HG02610 (cell line): ENCODE measurements around the gene SLC39A12.
"Not testable (repeated sequence)": the region's sequence is repeated elsewhere in the genome, so short reads cannot be mapped to it uniquely, and the experiment has no call there.

Source experiments
- ATAC-seq: cut with Tn5 transposase; IDR thresholded peaks from one replicate; pipeline ENCODE4 v1.9.1; 2021; ENCODE audit warnings: mild to moderate bottlenecking, moderate library complexity; ENCODE audit not compliant: unreplicated experiment

Gene SLC39A12

GRCh38 chr10:17951868-17952371 lies at the start of gene SLC39A12:
SLC39A12 (plus strand) TSS chr10:17951918; CDS start chr10:17953277, 1,359 bp downstream.
- ATAC-seq: no peak

- ATAC-seq: no peak
These were observed 47.2 kb upstream of the SLC39A12 start for GRCh38 chr10:17904564-17904963.

- ATAC-seq: no peak
These were observed 46.2 kb upstream of the SLC39A12 start for GRCh38 chr10:17905491-17905890.

GRCh38 chr10:17906002-17906401 lies 45.7 kb upstream of the SLC39A12 start:
- no peak for ATAC-seq

GRCh38 chr10:17907641-17908040 lies 44.1 kb upstream of the SLC39A12 start:
- ATAC-seq: no peak

GRCh38 chr10:17910125-17910789 lies 41.5 kb upstream of the SLC39A12 start:
- ATAC-seq: no peak

GRCh38 chr10:17912754-17913153 lies 39.0 kb upstream of the SLC39A12 start:
- no peak for ATAC-seq

GRCh38 chr10:17913604-17914003 lies 38.1 kb upstream of the SLC39A12 start:
- ATAC-seq: no peak

- no peak for ATAC-seq
These were observed 37.3 kb upstream of the SLC39A12 start for GRCh38 chr10:17914169-17915045.

GRCh38 chr10:17915181-17915580 lies 36.5 kb upstream of the SLC39A12 start:
- ATAC-seq: no peak

GRCh38 chr10:17918187-17918903 lies 33.4 kb upstream of the SLC39A12 start:
- no peak for ATAC-seq

GRCh38 chr10:17921378-17921777 lies 30.3 kb upstream of the SLC39A12 start:
- no peak for ATAC-seq

GRCh38 chr10:17923728-17924127 lies 28.0 kb upstream of the SLC39A12 start:
- ATAC-seq: no peak

GRCh38 chr10:17943033-17943745 lies 8.5 kb upstream of the SLC39A12 start:
- ATAC-seq: no peak

GRCh38 chr10:17950269-17950668 lies 1.4 kb upstream of the SLC39A12 start:
- not testable (repeated sequence) for ATAC-seq

GRCh38 chr10:17950726-17951125 lies 992 bp upstream of the SLC39A12 start:
- no peak for ATAC-seq

GRCh38 chr10:17954372-17954771 lies 2.7 kb downstream of the SLC39A12 start:
- not testable (repeated sequence) for ATAC-seq

- no peak for ATAC-seq
These were observed 3.1 kb downstream of the SLC39A12 start for GRCh38 chr10:17954861-17955260.

GRCh38 chr10:17958049-17958448 lies 6.3 kb downstream of the SLC39A12 start:
- ATAC-seq: no peak

GRCh38 chr10:17959870-17960269 lies 8.2 kb downstream of the SLC39A12 start:
- no peak for ATAC-seq
